Hypothalamus (tissue), 51 donors: ENCODE data around the gene PRRG3.

Experiments
- DNase-seq, 51 donors: peaks; one replicate each; lab custom pipeline; 2025; lab: John Stamatoyannopoulos, UW

PRRG3 gene

DNA sequence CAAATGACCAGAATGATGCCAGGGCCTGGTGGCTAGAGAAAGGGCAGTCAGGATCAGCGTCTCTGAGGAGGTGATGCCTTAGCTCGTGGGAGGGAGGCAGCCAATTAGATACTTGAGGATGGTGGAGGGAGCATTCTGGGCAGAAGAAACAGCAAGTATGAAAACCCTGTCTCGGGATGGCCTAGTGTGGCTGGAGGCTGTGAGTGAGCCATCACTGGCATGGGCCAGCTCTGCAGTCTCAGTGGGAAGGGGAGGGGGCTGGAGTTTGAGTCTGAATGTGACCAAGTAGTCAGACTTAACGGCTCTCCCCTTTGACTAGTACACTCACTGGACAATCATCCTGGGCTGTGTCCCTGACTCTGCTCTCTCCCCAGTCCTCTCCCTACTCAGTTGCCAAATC, 46.3 kb downstream of the PRRG3 start:
- DNase-seq = no peak

DNA sequence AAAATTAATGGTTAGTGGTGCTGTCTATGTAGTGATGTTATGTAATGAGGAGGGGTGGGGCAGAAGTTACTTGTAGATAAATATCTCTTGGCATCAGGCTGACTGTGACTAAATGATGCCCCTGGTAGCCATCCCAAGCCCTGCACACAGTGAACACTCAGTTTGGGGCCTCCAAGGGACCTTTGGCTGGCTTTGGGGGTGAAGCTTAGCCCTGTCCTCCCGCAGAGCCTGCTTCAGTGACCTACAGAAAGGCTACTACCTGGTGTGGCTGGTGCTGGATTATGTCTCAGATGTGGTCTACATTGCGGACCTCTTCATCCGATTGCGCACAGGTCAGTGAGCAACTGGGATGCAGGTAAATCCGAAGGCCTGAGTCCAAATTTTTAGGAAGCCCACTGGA, 47.1 kb downstream of the PRRG3 start:
- DNase-seq = no peak

DNA sequence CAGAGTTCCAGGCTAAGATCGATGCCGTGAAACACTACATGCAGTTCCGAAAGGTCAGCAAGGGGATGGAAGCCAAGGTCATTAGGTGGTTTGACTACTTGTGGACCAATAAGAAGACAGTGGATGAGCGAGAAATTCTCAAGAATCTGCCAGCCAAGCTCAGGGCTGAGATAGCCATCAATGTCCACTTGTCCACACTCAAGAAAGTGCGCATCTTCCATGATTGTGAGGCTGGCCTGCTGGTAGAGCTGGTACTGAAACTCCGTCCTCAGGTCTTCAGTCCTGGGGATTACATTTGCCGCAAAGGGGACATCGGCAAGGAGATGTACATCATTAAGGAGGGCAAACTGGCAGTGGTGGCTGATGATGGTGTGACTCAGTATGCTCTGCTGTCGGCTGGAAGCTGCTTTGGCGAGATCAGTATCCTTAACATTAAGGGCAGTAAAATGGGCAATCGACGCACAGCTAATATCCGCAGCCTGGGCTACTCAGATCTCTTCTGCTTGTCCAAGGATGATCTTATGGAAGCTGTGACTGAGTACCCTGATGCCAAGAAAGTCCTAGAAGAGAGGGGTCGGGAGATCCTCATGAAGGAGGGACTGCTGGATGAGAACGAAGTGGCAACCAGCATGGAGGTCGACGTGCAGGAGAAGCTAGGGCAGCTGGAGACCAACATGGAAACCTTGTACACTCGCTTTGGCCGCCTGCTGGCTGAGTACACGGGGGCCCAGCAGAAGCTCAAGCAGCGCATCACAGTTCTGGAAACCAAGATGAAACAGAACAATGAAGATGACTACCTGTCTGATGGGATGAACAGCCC, 48.6 kb downstream of the PRRG3 start:
- no peak for DNase-seq

DNA sequence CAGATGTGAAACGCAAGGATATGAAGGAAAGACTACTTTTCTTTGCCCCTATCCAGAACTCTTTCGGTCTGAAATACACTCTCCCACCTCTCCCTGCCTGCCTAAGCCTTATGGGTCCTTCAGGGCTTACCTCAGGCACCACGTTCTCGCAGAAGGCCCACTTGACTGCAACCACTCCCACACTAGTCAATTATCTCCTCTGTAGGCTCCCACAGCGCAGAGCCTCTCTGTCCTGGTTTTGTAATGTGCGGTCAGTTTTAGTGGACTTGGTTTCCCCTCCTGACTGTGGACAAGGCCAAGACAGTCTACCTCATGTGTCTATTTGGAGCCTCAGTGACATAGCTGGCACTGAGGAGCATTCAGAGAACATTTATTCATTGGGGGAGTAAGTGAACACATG, 50.4 kb downstream of the PRRG3 start:
- no peak for DNase-seq

DNA sequence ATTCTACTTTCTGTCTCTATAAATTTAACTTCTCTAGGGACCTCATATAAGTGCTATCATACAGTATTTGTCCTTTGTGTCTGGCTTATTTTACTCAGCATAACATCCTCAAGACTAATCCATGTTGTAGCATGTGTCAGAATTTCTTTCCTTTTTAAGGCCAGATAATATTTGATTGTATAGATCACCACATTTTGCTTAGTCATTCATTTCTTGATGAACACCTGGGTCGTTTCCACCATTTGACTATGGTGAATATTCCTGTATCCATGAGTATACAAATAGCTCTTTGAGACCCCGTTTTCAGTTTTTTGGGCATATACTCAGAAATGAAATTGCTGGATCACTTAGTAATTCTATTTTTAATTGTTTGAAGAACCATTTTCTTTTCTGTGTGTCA, 51.2 kb downstream of the PRRG3 start:
- no peak for DNase-seq

DNA sequence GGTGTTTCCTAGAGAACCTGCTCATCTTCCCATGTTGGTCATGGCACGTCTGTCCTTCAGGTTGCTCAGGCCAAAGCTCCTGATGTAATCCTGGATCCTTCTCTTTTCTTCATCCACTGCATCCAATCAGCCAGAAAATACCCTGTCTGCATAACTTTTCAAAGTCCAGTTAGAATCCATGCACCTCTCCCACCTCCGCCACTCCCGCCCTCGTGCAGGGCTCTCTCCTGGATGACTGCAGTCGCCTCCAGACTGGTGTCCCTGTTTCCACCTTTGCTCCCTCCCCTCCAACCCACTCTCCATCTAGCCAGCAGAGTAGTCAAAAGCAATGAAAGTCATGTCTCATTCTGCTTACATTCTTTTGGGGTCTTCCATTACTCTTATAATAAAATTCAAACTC, 55.3 kb downstream of the PRRG3 start:
- DNase-seq = no peak

DNA sequence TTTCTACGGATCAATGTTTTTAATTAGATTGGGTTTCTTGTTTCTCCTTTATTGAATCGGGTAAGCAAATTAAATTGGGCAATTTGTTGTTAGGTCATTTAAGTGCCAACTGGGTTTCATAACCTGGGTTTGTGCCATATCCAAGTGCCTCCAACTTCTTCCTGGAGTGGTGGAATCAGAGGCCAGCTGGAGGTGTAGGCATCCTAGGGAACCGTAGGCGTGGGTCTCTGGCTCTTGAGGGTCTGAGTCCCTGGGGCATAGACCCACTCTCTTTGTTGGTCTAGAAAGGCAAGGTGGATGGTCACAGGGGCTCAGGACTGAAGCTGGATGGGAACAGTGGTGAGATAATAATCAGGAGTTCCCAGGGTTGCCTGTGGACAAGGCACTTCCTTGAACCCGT, 57.6 kb downstream of the PRRG3 start:
- no peak for DNase-seq

DNA sequence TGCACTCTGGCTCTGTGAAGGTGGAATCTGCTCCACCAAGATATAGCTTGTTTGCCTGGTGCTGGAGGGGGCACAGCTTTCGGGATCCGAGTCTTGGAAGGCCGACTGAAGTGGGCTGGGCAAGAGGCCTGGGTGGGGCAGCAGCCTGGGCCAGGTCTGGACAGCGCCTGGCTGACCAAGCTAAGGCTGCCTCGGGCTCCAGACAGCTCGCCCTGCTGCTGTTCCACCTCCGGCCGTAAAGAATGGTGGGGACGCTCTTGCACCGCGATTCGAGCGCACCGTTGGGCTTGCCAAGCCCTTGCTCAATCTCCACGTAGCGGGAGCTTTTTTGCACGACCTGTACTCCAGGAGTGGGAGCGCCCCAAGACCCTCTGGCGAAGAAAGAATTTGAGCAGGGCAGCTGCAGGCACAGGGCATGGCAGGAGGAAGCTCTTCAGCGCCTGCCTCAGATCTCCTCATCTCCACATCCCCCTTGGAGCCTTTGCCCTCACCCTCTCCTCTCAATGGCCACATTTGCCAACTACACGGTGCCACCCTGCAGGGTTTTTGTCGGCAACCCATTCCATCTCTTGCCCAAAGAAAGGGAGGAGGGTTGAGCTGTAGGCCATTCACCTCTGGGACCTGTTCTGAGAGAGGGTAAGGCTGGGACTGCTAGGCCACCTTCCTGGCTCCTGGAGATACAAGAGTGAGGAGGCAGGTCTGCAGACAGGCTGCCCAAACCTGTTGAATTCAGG, 58.2 kb downstream of the PRRG3 start:
- DNase-seq = peak in 38 of 51 donors; percentile 0 to 64 (median 10)

DNA sequence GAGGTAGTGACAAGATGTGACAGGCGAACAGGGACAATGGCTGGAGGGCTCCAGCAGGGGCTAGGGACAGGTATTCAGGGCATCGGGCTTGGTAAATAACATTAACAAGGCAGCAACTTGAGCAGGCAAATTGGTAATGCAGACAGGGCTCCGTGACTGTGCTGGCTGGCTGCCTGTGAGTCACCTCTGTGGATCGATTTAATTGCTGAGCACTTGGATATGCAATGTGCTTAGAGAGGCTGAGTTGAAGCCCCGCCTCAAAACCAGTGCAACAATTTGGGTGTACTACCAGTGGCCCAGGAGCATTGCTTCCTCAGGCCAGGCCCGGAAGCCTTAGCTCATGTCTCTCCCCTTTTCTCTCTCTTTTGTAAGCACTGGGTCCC, 58.8 kb downstream of the PRRG3 start:
- peak in 1 of 51 donors; percentile 9 for DNase-seq

DNA sequence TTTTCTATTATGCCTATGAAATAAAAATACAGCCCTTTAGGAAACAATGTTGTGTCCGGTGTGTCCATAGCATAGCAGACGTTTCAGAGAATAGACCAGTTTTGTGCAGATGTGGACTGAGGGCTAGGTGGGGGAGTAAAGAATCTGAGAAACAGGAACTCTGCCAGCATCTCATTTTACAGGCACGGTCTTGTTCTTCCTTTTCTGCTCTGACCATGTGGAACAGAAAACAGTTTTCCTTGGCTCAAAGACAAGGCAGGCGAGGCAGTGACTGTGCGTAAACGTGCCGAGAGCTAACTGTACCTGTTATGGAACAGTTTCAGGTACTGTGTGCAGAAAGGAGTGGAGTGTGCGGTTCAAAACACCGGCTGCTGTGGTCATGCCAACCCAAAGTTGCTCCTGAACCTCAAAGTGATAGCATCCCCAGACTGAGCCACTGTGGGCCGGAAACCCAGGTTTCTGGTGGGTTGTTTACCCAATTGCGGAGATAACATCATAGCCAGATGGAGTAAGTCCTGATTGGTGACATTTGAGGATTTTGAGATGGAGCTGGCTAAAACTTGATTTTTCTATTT, 59.5 kb downstream of the PRRG3 start:
- DNase-seq = no peak
